ENCODE data around the gene FADS6.

FADS6 gene

GRCh38 chr17:74859459-74860228, 33.8 kb downstream of the FADS6 start, which contains the start of gene GRIN2C:
Gene GRIN2C, minus strand, starts transcription at chr17:74859885. Its CDS starts 4,793 bp downstream, at chr17:74855092.
- H3K9me3 Mint-ChIP-seq: no peaks in the 10 kb centered on the region
- no peak within 1 kb of the TSS for H3K27ac Mint-ChIP-seq
- peak within 1 kb of the TSS; percentile 54 for H3K4me3 Mint-ChIP-seq

GRCh38 chr17:74858672-74859458, 34.6 kb downstream of the FADS6 start:
- H3K36me3 Mint-ChIP-seq: peaks cover 10% of the 10 kb centered on the region
- H3K9me3 Mint-ChIP-seq: no peaks in the 10 kb centered on the region
- peak overlapping the region; percentile 54 for H3K4me3 Mint-ChIP-seq
- ATAC-seq (no peak), DNase-seq (ENCODE audit: low spot score in 2 of 2) (no peak)
- H3K4me1 Mint-ChIP-seq: peaks cover 11% of the 10 kb centered on the region
- H3K27ac Mint-ChIP-seq: no peak overlapping the region

More at GRCh38 chr17:74859459-74860228, 33.8 kb downstream of the FADS6 start, which contains the start of gene GRIN2C:
- Mint-ChIP-seq H3K36me3 (peaks cover 10% of the 10 kb centered on the region), H3K4me1 (peaks cover 12% of the 10 kb centered on the region)
- DNase-seq (ENCODE audit: low spot score in 2 of 2) (peak in 1 of 2 donors; percentile 36), ATAC-seq (peak; percentile 23)

- ATAC-seq (no peak), DNase-seq (ENCODE audit: low spot score in 2 of 2) (no peak)
- Mint-ChIP-seq H3K4me3 (no peak overlapping the region), H3K36me3 (peaks cover 10% of the 10 kb centered on the region), H3K9me3 (no peaks in the 10 kb centered on the region), H3K27ac (no peak overlapping the region), H3K4me1 (peaks cover 20% of the 10 kb centered on the region)
Observed at GRCh38 chr17:74857191-74857590, 36.2 kb downstream of the FADS6 start.

GRCh38 chr17:74856112-74856511, 37.3 kb downstream of the FADS6 start:
- ATAC-seq: no peak

GRCh38 chr17:74855323-74855722, 38.1 kb downstream of the FADS6 start:
- Mint-ChIP-seq H3K36me3 (peaks cover 10% of the 10 kb centered on the region), H3K9me3 (no peaks in the 10 kb centered on the region), H3K4me3 (no peak overlapping the region), H3K27ac (no peak overlapping the region), H3K4me1 (peaks cover 12% of the 10 kb centered on the region)
- DNase-seq (ENCODE audit: low spot score in 2 of 2): no peak
- ATAC-seq: no peak

More at GRCh38 chr17:74856112-74856511, 37.3 kb downstream of the FADS6 start:
- H3K36me3 Mint-ChIP-seq: peaks cover 10% of the 10 kb centered on the region
- peaks cover 20% of the 10 kb centered on the region for H3K4me1 Mint-ChIP-seq
- H3K4me3 Mint-ChIP-seq: no peak overlapping the region
- H3K27ac Mint-ChIP-seq: no peak overlapping the region
- no peak for DNase-seq (ENCODE audit: low spot score in 2 of 2)
- no peaks in the 10 kb centered on the region for H3K9me3 Mint-ChIP-seq

- DNase-seq (ENCODE audit: low spot score in 2 of 2) (no peak), ATAC-seq (no peak)
- Mint-ChIP-seq H3K27ac (no peak overlapping the region), H3K4me3 (no peak overlapping the region), H3K9me3 (no peaks in the 10 kb centered on the region), H3K36me3 (peaks cover 10% of the 10 kb centered on the region), H3K4me1 (peaks cover 9% of the 10 kb centered on the region)
Observed at GRCh38 chr17:74854792-74855191, 38.6 kb downstream of the FADS6 start.

- H3K9me3 Mint-ChIP-seq: no peaks in the 10 kb centered on the region
Observed at GRCh38 chr17:74853669-74854068, 39.8 kb downstream of the FADS6 start.

GRCh38 chr17:74853048-74853397, 40.4 kb downstream of the FADS6 start:
- DNase-seq (ENCODE audit: low spot score in 2 of 2): no peak
- no peak for ATAC-seq

More at GRCh38 chr17:74853669-74854068, 39.8 kb downstream of the FADS6 start:
- Mint-ChIP-seq H3K4me3 (no peak overlapping the region), H3K27ac (no peak overlapping the region), H3K4me1 (peaks cover 9% of the 10 kb centered on the region), H3K36me3 (peaks cover 3% of the 10 kb centered on the region)
- DNase-seq (ENCODE audit: low spot score in 2 of 2): no peak
- no peak for ATAC-seq

GRCh38 chr17:74852237-74853047, 41.0 kb downstream of the FADS6 start:
- peak; percentile 74 for ATAC-seq
- H3K4me1 Mint-ChIP-seq: peaks cover 9% of the 10 kb centered on the region
- no peaks in the 10 kb centered on the region for H3K36me3 Mint-ChIP-seq
- no peaks in the 10 kb centered on the region for H3K9me3 Mint-ChIP-seq
- no peak overlapping the region for H3K27ac Mint-ChIP-seq
- H3K4me3 Mint-ChIP-seq: peak overlapping the region; percentile 62
- peak in 1 of 2 donors; percentile 26 for DNase-seq (ENCODE audit: low spot score in 2 of 2)

More at GRCh38 chr17:74853048-74853397, 40.4 kb downstream of the FADS6 start:
- peak overlapping the region; percentile 62 for H3K4me3 Mint-ChIP-seq
- H3K36me3 Mint-ChIP-seq: no peaks in the 10 kb centered on the region
- H3K9me3 Mint-ChIP-seq: no peaks in the 10 kb centered on the region
- no peak overlapping the region for H3K27ac Mint-ChIP-seq
- H3K4me1 Mint-ChIP-seq: peaks cover 9% of the 10 kb centered on the region

GRCh38 chr17:74851612-74852236, 41.7 kb downstream of the FADS6 start:
- Mint-ChIP-seq H3K4me3 (no peak overlapping the region), H3K27ac (no peak overlapping the region), H3K9me3 (no peaks in the 10 kb centered on the region), H3K4me1 (peaks cover 9% of the 10 kb centered on the region), H3K36me3 (no peaks in the 10 kb centered on the region)
- DNase-seq (ENCODE audit: low spot score in 2 of 2) (no peak), ATAC-seq (no peak)

GRCh38 chr17:74850914-74851313, 42.5 kb downstream of the FADS6 start:
- ATAC-seq (no peak), DNase-seq (ENCODE audit: low spot score in 2 of 2) (no peak)
- Mint-ChIP-seq H3K4me1 (peaks cover 9% of the 10 kb centered on the region), H3K4me3 (no peak overlapping the region), H3K9me3 (no peaks in the 10 kb centered on the region), H3K27ac (no peak overlapping the region), H3K36me3 (no peaks in the 10 kb centered on the region)

- no peak for DNase-seq (ENCODE audit: low spot score in 2 of 2)
- H3K36me3 Mint-ChIP-seq: no peaks in the 10 kb centered on the region
- no peak overlapping the region for H3K4me3 Mint-ChIP-seq
- H3K9me3 Mint-ChIP-seq: no peaks in the 10 kb centered on the region
- peaks cover 9% of the 10 kb centered on the region for H3K4me1 Mint-ChIP-seq
- no peak overlapping the region for H3K27ac Mint-ChIP-seq
- ATAC-seq: no peak
Observed at GRCh38 chr17:74850310-74850709, 43.1 kb downstream of the FADS6 start.

- DNase-seq (ENCODE audit: low spot score in 2 of 2): no peak
- Mint-ChIP-seq H3K36me3 (no peaks in the 10 kb centered on the region), H3K27ac (no peak overlapping the region), H3K4me3 (no peak overlapping the region), H3K4me1 (peaks cover 9% of the 10 kb centered on the region), H3K9me3 (no peaks in the 10 kb centered on the region)
- ATAC-seq: no peak
Observed at GRCh38 chr17:74848656-74849399, 44.6 kb downstream of the FADS6 start.

- peaks cover 7% of the 10 kb centered on the region for H3K4me1 Mint-ChIP-seq
Observed at GRCh38 chr17:74846621-74847020, 46.8 kb downstream of the FADS6 start.

More at GRCh38 chr17:74846621-74847020, 46.8 kb downstream of the FADS6 start:
- Mint-ChIP-seq H3K9me3 (no peaks in the 10 kb centered on the region), H3K27ac (no peak overlapping the region), H3K4me3 (no peak overlapping the region), H3K36me3 (peaks cover 7% of the 10 kb centered on the region)
- ATAC-seq (no peak), DNase-seq (ENCODE audit: low spot score in 2 of 2) (no peak)
